Mammary epithelial cell (primary cell): Measurements from ENCODE around the gene KRTAP2-2.

ENCODE experiments used
- CTCF ChIP-seq, 2 donors: IDR thresholded peaks in 1 of 2; conservative IDR thresholded peaks in 1 of 2; 2 replicates each; pipeline ENCODE4 v1.5.1; 2011 to 2012; ENCODE audit warnings: inconsistent platforms in 2 of 2, low read length in 2 of 2, mild to moderate bottlenecking in 2 of 2, control low read depth in 1 of 2, low read depth in 1 of 2; ENCODE audit not compliant: insufficient read depth in 1 of 2; ENCODE audit errors: extremely low read depth in 1 of 2
- EZH2 ChIP-seq: IDR thresholded peaks from 2 replicates; pipeline ENCODE4 v1.6.1; 2012; ENCODE audit warnings: low read length, inconsistent platforms, borderline replicate concordance

- TF ChIP-seq EZH2 = no peak
- TF ChIP-seq CTCF (conservative IDR thresholded peaks at IDR 0.05 in 1 of 2, IDR thresholded peaks at IDR 0.05 in 1 of 2; ENCODE audit: extremely low read depth in 1 of 2, insufficient read depth in 1 of 2, low read depth in 1 of 2, low read length in 2 of 2) = no peak
These were observed 36.5 kb downstream of the KRTAP2-2 start for GRCh38 chr17:41018541-41018940.
